ENCODE results near the gene ATXN10.

GRCh38 chr22:45892681-45893461, 221.2 kb downstream of the ATXN10 start:
- TF ChIP-seq EZH2phosphoT487 (IDR thresholded peaks at IDR 0.05; ENCODE audit: borderline replicate concordance, low read length) (no peak), CTCF (IDR thresholded peaks at IDR 0.05; ENCODE audit: low read depth, low read length, poor library complexity, severe bottlenecking) (no peak)

Measured in DOHH2 (cell line).